Spleen (tissue), 11 donors: Measurements from ENCODE around the gene ADGRE1. TPM values are rescaled to one million over a fixed set of nuclear protein-coding genes. Genes with fewer than 3 reads are reported as not detected.
A peak's percentile ranks its signal among the peaks of the same experiment; 100 is the strongest.
"Not testable (repeated sequence)": the region's sequence is repeated elsewhere in the genome, so short reads cannot be mapped to it uniquely, and the experiment has no call there.

Source experiments
- DNase-seq: peaks from one replicate; pipeline ENCODE4 v3.0.0-alpha.2; 2020
- H3K27ac ChIP-seq, 8 donors: fragments of 200-600 bp; sonication (generic) in 7 of 8; 1 replicate in 4 of 8; 2 replicates in 4 of 8; pipeline versions ENCODE4 v1.5.0 to v1.8.0; 2016 to 2021; ENCODE audit warnings: inconsistent platforms in 4 of 8, mild to moderate bottlenecking in 4 of 8, moderate library complexity in 1 of 8
- H3K27me3 ChIP-seq, 7 donors: fragments of 200-600 bp; sonication (generic) in 6 of 7; replicated peaks in 1 of 7; 1 replicate in 4 of 7; 2 replicates in 3 of 7; pipeline versions ENCODE4 v1.5.0 to v1.8.0; 2016 to 2021; ENCODE audit warnings: inconsistent platforms in 3 of 7, mild to moderate bottlenecking in 1 of 7
- H3K36me3 ChIP-seq, 6 donors: fragments of 200-600 bp; sonication (generic) in 5 of 6; 1 replicate in 4 of 6; 2 replicates in 2 of 6; pipeline versions ENCODE4 v1.5.0 to v1.8.0; 2016 to 2021; ENCODE audit warnings: inconsistent platforms in 2 of 6
- H3K4me1 ChIP-seq, 6 donors: fragments of 200-600 bp; sonication (generic) in 5 of 6; 1 replicate in 3 of 6; 2 replicates in 3 of 6; pipeline versions ENCODE4 v1.5.0 to v1.8.0; 2016 to 2021; ENCODE audit warnings: inconsistent platforms in 3 of 6
- H3K4me3 ChIP-seq, 8 donors: fragments of 200-600 bp; sonication (generic) in 7 of 8; 1 replicate in 4 of 8; 2 replicates in 4 of 8; pipeline versions ENCODE4 v1.5.0 to v1.8.0; 2016 to 2021; ENCODE audit warnings: inconsistent platforms in 4 of 8, mild to moderate bottlenecking in 4 of 8, moderate library complexity in 2 of 8
- H3K9me3 ChIP-seq, 8 donors: fragments of 200-600 bp; sonication (generic) in 7 of 8; 1 replicate in 4 of 8; 2 replicates in 4 of 8; pipeline versions ENCODE4 v1.5.0 to v1.8.0; 2016 to 2021; ENCODE audit warnings: inconsistent platforms in 4 of 8
- POLR2A ChIP-seq, 3 donors: fragments of 450-650 bp; IDR thresholded peaks; one replicate each; pipeline ENCODE4 v1.5.1; 2017; ENCODE audit warnings: antibody characterized with exemption in 3 of 3, mild to moderate bottlenecking in 1 of 3
- POLR2AphosphoS5 ChIP-seq, 3 donors: sonication (generic); formaldehyde crosslinking; IDR thresholded peaks; one replicate each; pipeline ENCODE4 v1.5.1; 2017; ENCODE audit warnings: antibody characterized with exemption in 3 of 3
- WGBS, 5 donors: extraction: QIAGEN DNeasy Blood & Tissue Kit in 3 of 5; methylation state at CpG; one replicate each; pipeline versions ENCODE4 v1.1.5 to v1.1.7; 2013 to 2018; 5-methylcytosine and 5-hydroxymethylcytosine counted together
- intact Hi-C: fragments of 100-400 bp; cut with DNase I; formaldehyde crosslinking; loops from one replicate; pipeline ENCODE4 v1.15.0; 2023; ENCODE audit warnings: low total_unique reads
- polyA plus RNA-seq, 3 donors: library from polyadenylated mRNA; stranded (reverse); fragments of 200-250 nt; gene quantifications; one replicate each; pipeline ENCODE4 v1.2.1, GENCODE V29; 2013
- total RNA-seq, 7 donors: library from RNA; depleted of rRNA in 3 of 7; stranded (reverse); fragments of >200 nt in 3 of 7; fragmentation: NEBNext Ultra II Directional in 4 of 7; extraction: Animal tissue kit (Norgen Biotek cat#: 25700) in 4 of 7; gene quantifications; one replicate each; pipeline versions ENCODE4 v1.1.0 to v1.2.1, GENCODE V29; 2016 to 2021
- TF ChIP-seq, protein P1 (sequence below), 11 experiments: fragments of 200-600 bp in 7 of 11; fragments of 450-650 bp in 4 of 11; sonication (generic) in 4 of 11; IDR thresholded peaks in 8 of 11; conservative IDR thresholded peaks in 3 of 11; 1 replicate in 7 of 11; 2 replicates in 4 of 11; pipeline versions ENCODE4 v1.4.0 to v1.8.0; 2016 to 2021; ENCODE audit warnings: antibody characterized with exemption in 11 of 11, inconsistent platforms in 4 of 11, mild to moderate bottlenecking in 1 of 11
- donor health status: healthy with polysubstance abuse.
- donor health status: DM: no; HTN: no; CAD: no; lungs with moderate emphysema.
- donor health status: DM: no; HTN: no; CAD: no.
- donor health status: Bipolar disorder and iron deficiency.
- donor health status: healthy.
- donor health status: DM: no; HTN: no; CAD: no.
- donor health status: DM: yes; HTN: yes; CAD: no.

Gene ADGRE1
- total and polyA plus RNA-seq, 10 donors, result 2.3 to 65.2 (median 22.5) TPM

DNA sequence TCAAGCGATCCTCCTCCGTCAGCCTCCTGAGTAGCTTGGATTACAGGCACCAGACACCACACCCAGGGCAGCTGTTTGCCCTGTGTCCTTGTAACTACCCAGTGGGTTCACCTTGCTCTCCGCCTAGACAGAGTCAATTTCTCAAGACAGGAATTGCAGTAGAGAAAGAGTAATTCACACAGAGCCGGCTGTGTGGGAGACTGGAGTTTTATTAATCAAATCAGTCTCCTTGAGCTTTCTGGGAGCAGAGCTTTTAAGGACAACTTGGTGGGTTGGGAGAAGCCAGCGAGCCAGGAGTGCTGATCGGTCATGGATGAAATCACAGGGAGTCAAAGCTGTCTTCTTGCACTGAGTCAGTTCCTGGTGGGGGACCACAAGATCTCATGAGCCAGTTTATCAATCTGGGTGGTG, 20.6 kb upstream of the ADGRE1 start:
- no peak for TF ChIP-seq POLR2A (IDR thresholded peaks at IDR 0.05)
- TF ChIP-seq POLR2AphosphoS5 (IDR thresholded peaks at IDR 0.05), result no peak
- TF ChIP-seq, protein P1, sequence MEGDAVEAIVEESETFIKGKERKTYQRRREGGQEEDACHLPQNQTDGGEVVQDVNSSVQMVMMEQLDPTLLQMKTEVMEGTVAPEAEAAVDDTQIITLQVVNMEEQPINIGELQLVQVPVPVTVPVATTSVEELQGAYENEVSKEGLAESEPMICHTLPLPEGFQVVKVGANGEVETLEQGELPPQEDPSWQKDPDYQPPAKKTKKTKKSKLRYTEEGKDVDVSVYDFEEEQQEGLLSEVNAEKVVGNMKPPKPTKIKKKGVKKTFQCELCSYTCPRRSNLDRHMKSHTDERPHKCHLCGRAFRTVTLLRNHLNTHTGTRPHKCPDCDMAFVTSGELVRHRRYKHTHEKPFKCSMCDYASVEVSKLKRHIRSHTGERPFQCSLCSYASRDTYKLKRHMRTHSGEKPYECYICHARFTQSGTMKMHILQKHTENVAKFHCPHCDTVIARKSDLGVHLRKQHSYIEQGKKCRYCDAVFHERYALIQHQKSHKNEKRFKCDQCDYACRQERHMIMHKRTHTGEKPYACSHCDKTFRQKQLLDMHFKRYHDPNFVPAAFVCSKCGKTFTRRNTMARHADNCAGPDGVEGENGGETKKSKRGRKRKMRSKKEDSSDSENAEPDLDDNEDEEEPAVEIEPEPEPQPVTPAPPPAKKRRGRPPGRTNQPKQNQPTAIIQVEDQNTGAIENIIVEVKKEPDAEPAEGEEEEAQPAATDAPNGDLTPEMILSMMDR (IDR thresholded peaks at IDR 0.05 in 8 of 11, conservative IDR thresholded peaks at IDR 0.05 in 3 of 11), result no peak
- DNase-seq, result peak; percentile 29
- peaks cover 0 to 4% (median 0%) of the 10 kb centered on the region in 7 donors for H3K27me3 ChIP-seq
- H3K4me3 ChIP-seq, result no peak overlapping the region
- H3K9me3 ChIP-seq, result no peaks in the 10 kb centered on the region
- H3K4me1 ChIP-seq, result peaks cover 0 to 45% (median 19%) of the 10 kb centered on the region in 6 donors
- WGBS, 5 donors, result 58 to 81% (median 67%) methylated on average over 6 of the region's 6 CpGs
- intact Hi-C loops, result no loop called here
- H3K27ac ChIP-seq, result no peak overlapping the region
- no peaks in the 10 kb centered on the region for H3K36me3 ChIP-seq

DNA sequence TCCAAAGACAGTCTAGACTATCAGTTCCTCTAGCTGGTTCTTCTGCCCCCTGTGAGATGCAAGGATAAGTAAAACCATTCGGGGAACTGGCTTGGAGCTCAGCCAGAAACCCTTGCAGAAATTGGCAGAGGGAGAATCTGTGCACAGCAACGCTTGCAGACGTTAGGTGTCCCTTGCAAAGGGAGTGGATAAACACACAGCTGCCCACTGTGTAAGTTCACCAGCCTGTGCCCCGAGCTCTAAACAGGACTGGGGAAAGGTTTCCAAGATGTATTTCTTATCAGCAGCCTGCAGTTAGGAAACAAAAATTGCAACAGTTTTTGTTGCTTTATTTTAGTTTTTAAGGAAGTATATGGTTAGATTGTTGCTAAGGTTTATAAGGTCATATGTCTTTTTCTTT, 19.0 kb upstream of the ADGRE1 start:
- intact Hi-C loops, result no loop called here
- TF ChIP-seq POLR2A (IDR thresholded peaks at IDR 0.05), result no peak
- TF ChIP-seq, protein P1 (IDR thresholded peaks at IDR 0.05 in 8 of 11, conservative IDR thresholded peaks at IDR 0.05 in 3 of 11), result no peak
- TF ChIP-seq POLR2AphosphoS5 (IDR thresholded peaks at IDR 0.05), result no peak
- peak overlapping the region in 5 of 8 donors; percentile 12 to 62 (median 56) for H3K27ac ChIP-seq

DNA sequence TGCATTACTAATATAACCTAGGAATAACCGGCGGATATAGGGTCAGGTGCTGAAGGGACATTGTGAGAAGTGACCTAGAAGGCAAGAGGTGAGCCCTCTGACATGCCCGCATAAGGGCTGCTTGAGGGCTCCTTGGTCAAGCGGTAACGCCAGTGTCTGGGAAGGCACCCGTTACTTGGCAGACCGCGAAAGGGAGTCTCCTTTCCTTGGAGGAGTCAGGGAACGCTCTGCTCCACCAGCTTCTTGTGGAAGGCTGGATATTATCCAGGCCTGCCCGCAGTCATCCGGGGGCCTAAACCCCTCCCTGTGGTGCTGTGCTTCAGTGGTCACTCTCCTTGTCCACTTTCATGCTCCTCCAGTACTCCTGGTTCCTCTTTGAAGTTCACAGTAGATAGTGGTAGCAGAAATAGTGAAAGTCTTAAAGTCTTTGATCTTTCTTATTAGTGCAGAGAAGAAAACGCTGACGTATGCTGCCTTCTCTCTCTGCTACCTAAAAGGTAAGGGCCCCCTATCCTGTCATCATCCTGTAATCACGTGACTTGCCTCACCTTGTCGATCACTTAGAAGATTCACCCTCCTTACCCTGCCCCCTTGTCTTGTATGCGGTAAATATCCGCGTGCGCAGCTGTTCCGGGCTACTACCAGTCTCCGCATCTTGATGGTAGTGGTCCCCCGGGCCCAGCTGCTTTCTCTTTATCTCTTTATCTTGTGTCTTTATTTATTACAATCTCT, 18.1 kb upstream of the ADGRE1 start:
- Histone ChIP-seq H3K27ac (peak overlapping the region in 1 of 8 donors; percentile 62), H3K4me1 (peaks cover 0 to 30% (median 7%) of the 10 kb centered on the region in 6 donors)
- intact Hi-C loops, H3K36me3 ChIP-seq, H3K4me3 ChIP-seq, H3K27me3 ChIP-seq, DNase-seq, H3K9me3 ChIP-seq: not testable (repeated sequence)
- 89 to 93% (median 91%) methylated on average over 20 to 22 of the region's 22 CpGs for WGBS, 5 donors

More for the DNA sequence above, 19.0 kb upstream of the ADGRE1 start:
- peak; percentile 58 for DNase-seq
- 9 to 21% (median 10%) methylated on average over 4 of the region's 4 CpGs for WGBS, 5 donors
- H3K4me1 ChIP-seq, result peaks cover 0 to 35% (median 9%) of the 10 kb centered on the region in 6 donors
- H3K9me3 ChIP-seq, result peaks cover 0 to 4% (median 0%) of the 10 kb centered on the region in 8 donors
- peaks cover 0 to 4% (median 0%) of the 10 kb centered on the region in 7 donors for H3K27me3 ChIP-seq
- H3K4me3 ChIP-seq, result no peak overlapping the region
- no peaks in the 10 kb centered on the region for H3K36me3 ChIP-seq

DNA sequence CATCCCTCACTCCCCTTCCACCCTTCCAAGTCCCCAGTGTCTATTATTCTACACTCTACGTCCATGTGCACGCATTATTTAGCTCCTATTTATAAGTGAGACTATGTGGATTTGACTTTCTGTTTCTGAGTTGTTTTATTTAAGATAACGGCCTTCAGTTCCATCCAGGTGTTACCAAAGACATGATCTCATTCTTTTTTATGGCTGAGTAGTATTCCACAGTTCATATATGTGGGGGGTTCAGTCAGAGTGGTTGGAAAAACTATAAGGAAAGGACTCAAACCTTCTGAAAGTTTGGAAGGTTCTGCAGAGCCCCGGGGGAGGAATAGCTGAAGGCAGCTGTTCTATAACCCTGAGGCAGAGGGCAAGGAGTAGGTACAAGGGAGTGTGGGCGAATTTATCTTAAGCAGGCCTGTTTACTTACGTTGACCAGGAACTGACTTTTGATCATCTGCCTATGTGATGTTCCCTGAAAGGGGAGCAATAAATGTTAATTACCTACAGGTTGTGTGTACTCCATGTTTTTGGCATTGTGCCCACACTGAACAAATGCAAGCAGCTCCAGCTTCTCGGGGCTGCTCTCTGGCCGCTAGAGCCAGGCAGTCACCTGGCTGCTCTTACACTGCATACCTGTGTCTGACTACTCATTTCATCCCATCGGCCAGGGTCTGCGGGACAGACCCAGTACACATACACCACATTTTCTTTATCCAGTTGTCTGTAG, 13.5 kb upstream of the ADGRE1 start:
- intact Hi-C loops, result no loop called here
- no peaks in the 10 kb centered on the region for H3K36me3 ChIP-seq
- TF ChIP-seq POLR2A (IDR thresholded peaks at IDR 0.05) (no peak), POLR2AphosphoS5 (IDR thresholded peaks at IDR 0.05) (no peak)
- TF ChIP-seq, protein P1 (IDR thresholded peaks at IDR 0.05 in 8 of 11, conservative IDR thresholded peaks at IDR 0.05 in 3 of 11), result no peak
- DNase-seq, result no peak
- no peak overlapping the region for H3K4me3 ChIP-seq
- peaks cover 0 to 25% (median 9%) of the 10 kb centered on the region in 6 donors for H3K4me1 ChIP-seq
- H3K27ac ChIP-seq, result no peak overlapping the region
- H3K9me3 ChIP-seq, result peaks cover 0 to 4% (median 0%) of the 10 kb centered on the region in 8 donors
- H3K27me3 ChIP-seq, result peaks cover 0 to 12% (median 0%) of the 10 kb centered on the region in 7 donors
- WGBS, 5 donors, result 90 to 95% (median 92%) methylated on average over 10 of the region's 10 CpGs
